Stimulated activated CD4-positive, alpha-beta T cell treated with anti-CD3 and anti-CD28 coated beads, Interleukin-4, amount 100 ng/mL, for 1 hour (primary cell): ENCODE results near the gene TEX22.

Experiments
- DNase-seq: peaks from one replicate; pipeline ENCODE4 v3.0.0-alpha.2; 2020

The TEX22 gene

DNA sequence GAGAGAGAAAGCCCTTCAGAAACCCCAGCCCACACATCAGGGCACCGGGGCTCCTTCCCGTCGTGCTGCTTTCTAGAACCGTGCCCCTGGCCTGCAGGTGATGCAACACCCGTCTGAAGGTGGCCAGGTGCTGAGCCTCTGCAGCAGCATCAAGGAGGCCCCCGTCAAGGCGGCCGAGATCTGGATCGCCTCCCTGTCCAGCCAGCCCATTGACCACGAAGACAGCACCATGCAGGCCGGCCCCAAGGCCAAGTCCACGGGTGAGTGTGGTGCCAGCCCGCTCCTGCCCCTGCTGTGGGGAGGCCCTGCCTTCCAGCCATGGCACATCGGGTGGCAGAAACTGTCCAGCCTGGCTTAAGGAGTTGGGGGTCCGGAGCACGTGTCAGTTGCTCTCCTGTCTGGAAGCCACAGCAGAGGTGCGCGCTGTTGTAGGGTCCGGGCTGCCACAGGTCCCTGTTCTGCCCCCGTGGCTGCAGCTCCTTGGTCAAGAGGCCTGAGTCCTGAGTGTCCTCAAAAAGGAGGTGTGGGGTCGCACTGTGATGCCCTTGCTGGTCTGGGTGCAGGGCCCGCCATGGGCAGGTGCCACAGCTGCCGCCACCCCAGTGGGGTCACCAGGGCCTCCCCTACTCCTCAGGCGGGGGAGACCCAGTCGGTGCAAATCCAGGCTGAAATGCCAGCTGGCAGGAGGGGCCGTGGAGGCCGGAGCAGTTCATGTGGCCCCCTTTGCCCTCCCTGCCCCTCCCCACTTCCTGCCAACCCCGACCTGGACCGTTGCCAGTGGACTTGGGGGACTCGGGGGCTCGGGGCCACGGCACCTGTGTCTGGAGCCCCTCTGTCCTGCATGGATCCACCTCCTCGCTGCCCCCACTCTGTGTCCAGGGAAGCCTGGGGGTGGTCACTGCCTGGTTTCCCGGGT is 31.0 kb upstream of the TEX22 start:
- no peak for DNase-seq

DNA sequence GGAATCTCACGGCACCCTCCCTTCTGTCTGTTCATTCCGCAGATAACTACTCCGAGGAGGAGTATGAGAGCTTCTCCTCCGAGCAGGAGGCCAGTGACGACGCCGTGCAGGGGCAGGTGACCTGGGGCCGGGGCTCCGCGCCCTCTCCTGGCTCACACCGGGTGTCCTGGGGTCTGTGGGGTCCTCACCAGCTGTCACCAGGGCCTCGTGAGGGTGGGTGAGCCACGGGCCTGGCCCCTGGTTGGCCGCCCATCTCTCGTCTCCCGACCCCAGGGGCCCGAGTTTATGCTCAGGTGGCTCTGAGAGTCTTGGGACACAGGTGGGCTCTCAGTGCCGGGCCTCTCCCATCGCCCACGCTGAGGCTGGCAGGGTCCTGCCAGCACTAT is 30.3 kb upstream of the TEX22 start:
- DNase-seq = no peak

DNA sequence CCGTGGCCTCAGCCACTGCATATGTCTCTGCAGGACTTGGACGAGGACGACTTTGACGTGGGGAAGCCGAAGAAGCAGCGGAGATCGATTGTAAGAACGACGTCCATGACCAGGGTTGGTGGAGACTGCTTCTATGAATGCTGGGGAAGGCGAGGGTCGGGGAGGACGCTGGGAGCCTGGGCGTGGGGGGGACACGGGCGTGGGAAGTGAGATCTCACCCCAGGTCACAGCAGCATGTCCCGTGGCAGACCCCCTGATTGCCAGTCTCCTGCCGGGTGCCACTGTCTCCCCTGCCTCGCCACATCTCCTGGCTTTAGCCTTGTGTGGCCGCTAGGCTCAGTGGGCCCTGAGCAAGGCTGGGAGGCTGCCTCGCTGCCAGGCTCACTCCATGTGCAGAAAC is 29.9 kb upstream of the TEX22 start:
- no peak for DNase-seq

DNA sequence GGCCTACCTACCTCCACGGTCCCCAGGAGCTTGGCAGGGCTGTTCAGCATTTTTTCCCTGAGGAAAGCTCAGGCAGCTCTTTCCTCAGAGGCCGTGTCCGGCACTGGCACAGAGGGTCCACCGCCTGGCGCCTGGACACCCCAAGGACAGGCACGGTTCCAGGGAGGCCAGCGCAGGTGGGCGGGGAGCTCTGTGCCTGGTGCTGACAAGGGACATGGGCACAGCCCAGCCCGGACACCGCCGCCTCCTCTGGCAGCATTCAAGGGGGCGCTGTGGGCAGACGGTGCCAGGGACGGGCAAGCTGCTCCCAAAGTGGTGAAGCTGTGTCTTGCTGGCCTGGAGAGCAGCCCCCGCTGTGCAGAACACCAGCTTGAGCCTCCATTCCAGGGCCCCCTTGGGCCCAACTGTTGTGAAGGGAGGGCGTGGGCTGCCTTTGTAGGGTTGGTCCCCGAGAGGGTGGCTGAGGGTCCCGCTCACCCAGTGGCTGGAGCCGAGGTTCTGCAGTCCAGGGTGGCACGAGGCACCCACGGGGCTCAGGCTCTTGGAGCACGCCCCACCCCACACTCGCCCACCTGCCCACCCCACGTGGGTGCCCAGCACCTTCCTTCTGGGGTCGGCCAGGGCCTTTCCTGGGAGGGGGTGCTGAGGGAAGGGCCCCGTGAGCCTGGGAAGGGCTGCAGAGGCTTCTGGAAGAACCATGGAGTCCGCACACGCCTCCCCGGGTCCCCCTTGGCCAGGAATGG is 29.3 kb upstream of the TEX22 start:
- no peak for DNase-seq

DNA sequence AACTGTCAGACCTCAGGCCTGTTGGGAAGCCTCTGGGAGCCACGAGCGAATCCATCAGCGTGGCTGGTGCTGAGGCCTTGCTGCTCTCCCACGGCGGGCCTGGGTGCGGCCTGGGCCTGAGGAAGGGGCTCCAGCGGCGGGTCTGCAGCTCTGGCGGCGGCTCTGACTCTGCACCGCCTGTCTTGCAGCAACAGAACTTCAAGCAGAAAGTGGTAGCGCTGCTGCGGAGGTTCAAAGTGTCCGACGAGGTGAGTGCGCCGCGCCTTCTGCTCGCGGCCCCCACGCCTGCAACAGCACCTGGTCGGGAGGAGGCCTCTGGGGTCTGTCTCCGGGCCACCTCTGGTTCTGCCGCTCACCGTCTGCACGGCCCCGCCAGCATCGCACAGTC is 28.7 kb upstream of the TEX22 start:
- DNase-seq = no peak

DNA sequence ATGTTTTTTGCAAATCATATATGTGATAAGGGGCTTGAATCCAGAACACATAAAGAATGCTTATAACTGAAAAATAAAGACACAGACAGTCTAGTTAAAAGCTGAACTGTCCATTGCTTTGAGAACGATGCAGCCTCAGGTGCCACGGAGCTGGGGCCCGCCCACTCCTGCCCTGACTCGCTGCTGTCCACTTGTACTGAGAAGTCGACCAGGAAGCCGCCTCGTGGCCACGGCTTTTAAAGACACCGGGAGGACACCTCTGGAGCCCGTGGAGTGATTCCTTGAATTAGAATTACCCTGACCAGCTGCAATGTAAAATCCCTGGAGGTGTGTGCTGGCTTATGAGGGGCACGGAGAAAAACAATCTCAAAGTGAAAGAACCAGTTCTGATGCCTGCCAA is 23.9 kb upstream of the TEX22 start:
- no peak for DNase-seq

DNA sequence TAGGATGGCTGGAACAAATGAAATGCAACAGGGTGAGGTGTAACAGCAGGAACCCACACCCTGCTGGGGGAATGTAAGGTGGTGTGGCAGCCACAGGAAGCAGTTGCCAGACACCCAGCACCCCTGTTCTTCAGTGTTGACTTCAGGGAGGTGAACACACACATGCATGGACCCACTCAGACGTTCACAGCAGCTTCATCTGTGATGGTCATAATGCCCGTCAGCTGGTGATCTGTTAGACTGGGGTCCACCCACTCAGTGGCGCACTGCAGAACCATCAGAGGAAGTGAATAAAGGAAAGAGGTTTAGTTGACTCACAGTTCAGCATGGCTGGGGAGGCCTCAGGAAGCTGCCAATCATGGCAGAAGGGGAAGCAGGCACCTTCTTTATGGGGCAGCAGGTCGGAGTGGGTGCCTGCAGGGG is 22.7 kb upstream of the TEX22 start:
- DNase-seq = peak; percentile 18

DNA sequence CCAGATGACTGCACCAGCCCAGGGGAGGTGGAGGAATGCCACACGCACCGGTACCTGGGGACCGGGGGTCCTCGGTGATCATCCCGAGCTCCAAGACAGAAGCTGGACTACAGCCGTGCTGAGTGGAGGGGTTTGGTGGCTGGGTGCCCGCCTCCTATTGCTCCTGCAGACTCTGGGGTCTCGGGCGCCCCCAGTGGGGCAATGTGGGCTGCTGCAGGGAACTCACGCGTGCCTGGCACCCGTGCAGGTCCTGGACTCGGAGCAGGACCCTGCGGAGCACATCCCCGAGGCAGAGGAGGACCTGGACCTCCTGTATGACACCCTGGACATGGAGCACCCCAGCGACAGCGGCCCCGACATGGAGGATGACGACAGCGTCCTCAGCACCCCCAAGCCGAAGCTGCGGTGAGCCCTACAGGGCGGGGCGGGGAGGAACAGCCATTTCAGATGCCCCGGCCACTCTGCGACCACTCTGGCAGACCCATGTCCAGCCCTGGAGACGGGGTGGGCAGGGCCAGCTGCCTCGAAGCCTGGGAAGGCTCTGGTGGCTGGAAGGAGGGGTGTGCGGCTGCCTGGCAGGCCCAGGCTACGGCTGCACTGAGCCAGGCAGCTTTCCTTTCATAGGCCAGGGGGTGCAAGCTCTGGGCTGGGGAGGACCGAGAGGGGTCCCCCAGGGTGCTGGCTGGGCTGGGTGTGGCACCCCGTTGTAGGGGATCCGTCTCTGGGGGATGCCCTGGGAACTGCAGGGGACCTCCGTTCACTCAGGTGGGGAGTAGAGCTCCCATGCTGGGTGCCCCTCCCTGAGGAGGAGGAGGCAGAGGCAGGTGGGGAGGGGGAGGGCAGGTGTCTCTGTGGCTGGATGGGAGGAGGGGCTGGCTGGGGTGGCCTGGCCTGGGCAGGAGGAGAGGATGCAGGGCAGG is 21.6 kb upstream of the TEX22 start:
- no peak for DNase-seq

DNA sequence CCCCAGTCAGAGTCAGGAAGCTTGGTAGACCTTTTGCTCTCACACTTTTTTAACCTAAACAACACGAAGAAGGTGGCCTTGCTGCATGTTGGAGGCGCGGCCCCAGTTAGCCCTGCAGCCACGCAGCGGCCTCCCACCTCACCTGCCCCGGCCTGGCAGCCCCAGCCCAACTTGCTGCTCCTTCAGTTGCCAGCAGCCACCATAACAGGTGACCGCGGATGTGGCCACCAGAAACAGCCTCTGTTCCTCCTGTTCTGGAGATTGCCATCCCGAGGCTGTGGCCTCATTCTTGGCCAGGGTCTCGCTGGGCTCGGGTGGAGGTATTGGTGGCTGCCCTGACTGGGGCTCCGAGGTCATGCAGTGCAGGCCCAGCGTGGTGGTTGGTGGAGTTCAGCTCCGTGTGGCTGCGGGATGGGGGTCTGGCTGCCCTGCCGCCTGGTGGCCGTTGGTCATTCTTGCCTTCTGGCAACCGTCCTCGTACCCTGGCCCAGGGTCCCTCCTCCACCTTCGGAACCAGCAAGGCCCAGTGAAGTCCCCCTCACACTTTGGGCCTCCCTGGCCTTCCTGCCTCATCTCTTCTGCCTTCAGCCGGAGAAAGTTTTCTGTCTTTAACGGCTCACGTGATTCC is 20.7 kb upstream of the TEX22 start:
- no peak for DNase-seq

DNA sequence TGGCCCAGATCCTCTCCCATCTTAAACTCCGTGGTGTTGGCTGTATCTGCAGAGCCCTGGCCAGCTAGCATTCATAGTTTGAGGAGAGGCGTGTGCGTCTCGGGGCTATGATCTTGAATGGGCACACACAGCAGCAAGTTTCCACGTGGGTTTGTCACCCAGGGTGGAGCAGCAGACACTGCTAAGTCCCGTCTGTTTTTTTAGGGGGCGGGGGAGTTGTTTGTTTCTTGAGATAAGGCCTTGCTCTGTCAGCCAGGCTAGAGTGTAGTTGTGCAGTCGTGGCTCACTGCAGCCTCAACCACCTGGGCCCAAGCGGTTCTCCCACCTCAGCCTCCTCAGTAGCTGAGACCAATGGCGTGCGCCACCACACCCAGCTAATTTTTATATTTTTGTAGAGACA is 20.1 kb upstream of the TEX22 start:
- no peak for DNase-seq

DNA sequence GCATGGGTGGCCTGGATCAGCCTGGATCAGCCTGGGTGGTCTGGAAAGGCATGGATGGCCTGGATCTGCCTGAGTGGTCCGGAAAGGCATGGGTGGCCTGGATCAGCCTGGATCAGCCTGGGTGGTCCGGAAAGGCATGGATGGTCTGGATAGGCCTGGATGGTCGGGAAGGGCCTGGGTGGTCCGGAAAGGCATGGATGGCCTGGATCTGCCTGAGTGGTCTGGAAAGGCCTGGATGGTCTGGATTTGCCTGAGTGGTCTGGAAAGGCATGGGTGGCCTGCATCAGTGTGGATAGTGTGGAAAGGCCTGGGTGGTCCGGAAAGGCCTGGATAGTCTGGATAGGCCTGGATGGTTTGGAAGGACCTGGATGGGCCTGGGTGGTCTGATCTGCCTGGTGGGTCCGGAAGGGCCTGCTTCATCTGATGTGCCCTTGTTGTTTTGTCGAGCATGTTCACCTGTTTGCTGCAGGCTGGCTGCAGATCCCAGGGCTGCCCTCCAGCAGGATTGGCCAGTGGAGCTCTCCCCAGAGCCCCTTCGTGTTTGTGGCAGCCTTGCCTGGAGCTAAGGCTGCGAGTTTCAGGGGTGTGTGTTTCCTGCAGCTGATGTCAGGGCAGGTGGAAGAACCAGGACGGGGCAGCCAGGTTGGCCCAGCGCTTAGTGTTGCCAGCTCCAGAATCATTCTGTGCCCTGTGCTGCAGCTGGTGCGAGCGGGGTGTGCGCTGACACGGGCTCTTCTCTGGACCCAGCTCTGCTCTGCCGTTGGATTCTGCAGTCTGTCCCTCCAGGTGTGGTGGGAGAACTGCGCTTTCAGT is 19.3 kb upstream of the TEX22 start:
- DNase-seq = no peak

DNA sequence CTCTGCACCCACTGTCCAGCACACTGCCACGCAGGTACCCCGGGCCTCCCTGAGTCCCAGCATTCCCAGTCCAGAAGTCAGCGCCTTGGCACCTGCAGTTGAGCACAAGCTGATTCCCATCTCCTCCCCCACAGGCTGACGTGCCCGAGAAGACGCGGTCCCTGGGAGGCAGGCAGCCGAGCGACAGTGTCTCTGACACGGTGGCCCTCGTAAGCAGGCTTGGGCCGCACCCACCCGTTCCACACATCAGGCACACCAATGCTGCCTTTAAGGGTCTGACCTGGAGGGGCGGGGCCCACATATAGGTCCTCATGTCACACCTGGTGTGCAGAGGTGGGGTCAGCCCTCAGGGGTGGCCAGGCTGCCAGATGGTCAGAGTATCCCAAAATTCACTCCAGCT is 18.4 kb upstream of the TEX22 start:
- DNase-seq = no peak

DNA sequence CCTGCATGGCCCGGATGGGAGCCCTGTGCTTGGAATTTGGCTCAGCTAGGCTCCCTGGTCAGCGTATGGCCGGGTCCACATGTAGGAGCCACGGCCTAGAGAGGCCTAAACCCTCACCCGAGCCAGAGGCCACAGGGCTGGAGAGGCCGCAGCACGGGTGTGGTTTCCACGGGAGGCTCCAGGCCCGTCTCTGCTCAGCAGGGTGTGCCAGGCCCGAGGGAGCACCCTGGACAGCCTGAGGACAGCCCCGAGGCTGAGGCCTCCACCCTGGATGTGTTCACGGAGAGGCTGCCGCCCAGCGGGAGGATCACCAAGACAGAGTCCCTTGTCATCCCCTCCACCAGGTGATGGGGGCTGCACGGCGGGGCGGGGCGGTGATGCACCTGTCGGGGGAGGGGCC is 17.6 kb upstream of the TEX22 start:
- no peak for DNase-seq

DNA sequence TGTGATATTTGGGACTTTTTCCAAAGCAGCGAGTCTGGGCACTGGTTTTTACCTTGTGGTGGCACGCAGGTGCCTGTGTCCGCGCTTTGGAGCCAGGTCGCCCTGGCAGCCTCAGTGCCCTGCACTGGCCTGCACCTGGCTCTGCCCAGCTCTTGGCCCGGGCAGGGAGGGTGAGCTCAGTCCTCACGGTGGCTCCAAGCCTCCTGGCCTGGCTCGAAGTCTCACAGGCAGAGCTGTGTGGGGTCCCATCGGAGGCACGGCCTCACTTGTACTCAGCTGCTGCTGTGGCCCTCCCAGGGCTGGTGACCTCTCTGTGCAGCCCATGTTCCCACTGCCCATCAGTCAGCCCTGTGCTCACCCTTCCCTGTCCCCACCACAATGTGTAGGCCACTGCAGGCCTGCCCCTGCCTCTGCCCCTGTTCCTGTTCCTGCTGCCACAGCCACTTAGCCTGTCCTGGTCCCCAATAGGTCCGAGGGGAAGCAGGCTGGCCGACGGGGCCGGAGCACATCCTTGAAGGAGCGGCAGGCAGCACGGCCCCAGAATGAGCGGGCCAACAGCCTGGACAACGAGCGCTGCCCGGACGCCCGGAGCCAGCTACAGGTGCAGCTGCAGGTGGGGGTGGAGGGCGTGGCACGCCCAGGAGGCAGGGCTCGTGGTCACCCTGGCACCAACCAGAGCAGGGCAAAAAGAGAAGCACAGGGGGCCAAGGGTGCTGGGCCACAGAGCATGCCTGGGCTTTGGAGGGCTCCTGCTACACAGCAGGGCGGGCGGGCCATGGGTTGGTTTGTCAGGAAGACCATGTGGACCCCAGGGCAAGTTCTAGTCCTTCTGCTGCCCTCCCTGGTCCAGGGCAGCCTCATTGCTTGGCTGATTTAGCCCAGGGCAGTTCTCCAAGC is 16.6 kb upstream of the TEX22 start:
- DNase-seq = no peak

DNA sequence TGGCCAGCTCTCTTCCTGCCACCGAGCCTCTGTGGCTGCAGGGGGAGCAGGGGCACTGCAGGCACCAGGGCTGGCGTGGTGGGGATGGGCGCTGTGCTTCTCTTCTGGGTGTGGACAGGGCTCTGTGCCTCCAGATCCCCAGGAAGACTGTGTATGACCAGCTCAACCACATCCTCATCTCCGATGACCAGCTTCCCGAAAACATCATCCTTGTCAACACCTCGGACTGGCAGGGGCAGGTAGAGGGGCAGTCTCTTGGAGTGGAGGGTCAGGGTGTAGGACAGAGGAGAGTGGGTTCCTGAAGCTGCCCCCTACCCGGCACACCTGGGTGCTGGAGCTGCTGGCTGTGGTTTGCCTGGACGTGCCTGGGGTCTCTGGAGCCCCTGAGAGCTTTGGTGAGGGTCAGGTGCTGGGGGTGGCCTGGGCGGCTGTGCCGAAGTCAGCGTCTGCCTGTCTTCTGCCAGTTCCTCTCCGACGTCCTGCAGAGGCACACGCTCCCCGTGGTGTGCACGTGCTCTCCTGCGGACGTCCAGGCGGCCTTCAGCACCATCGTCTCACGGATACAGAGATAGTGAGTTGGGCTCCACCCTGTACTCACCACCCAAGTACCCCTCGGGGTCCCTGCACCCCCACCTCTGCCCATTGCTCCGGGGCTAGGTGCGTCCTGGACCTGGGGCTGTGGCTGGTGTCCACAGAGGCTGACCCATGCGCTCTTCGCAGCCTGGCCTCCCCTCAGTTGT is 15.8 kb upstream of the TEX22 start:
- DNase-seq = no peak

DNA sequence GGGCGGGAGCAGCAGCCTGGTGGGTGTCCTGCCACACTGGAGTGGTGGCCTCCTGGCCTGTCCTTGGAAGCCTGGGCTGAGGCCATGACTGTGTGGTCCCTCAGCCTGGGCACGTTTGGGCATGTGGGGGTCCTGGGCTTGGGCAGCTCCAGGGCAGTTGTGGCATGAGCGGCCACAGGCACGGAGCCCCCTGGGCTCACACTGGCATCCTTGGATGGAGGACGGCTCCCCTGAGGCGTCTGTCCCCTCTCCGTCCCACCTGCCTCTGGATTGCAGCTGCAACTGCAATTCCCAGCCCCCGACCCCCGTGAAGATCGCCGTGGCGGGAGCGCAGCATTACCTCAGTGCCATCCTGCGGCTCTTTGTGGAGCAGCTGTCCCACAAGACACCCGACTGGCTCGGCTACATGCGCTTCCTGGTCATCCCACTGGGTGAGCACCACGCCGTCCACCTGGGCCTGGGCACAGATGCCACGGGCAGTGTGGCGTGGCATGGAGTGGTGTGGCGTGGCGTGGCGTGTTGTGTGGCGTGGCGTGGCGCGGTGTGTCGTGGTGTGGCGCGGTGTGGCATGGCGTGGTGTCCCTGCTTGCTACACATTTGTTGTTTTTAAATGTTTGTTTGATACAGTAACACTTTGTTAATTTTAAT is 15.1 kb upstream of the TEX22 start:
- DNase-seq = no peak

DNA sequence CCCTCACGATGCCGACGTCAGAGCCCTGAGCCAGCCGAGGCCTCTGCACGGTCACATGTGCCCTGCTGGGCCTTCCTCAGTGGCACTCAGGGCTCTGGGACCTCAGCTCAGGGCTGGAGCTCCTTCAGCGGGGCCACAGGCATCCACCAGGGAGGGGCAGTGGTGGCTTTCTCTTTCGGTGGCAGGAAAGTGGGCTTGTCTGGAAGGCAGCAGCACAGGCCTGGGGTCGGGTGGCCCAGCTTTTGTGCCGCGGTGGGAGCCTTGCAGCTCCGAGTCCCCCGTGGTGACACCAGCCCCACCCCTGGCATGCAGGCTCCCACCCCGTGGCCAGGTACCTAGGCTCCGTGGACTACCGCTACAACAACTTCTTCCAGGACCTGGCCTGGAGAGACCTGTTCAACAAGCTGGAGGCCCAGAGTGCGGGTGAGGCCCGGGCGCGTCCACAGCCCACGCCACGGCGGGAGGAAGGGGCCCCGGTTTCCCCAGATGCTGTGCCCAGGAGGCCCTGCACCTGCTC is 14.2 kb upstream of the TEX22 start:
- no peak for DNase-seq

DNA sequence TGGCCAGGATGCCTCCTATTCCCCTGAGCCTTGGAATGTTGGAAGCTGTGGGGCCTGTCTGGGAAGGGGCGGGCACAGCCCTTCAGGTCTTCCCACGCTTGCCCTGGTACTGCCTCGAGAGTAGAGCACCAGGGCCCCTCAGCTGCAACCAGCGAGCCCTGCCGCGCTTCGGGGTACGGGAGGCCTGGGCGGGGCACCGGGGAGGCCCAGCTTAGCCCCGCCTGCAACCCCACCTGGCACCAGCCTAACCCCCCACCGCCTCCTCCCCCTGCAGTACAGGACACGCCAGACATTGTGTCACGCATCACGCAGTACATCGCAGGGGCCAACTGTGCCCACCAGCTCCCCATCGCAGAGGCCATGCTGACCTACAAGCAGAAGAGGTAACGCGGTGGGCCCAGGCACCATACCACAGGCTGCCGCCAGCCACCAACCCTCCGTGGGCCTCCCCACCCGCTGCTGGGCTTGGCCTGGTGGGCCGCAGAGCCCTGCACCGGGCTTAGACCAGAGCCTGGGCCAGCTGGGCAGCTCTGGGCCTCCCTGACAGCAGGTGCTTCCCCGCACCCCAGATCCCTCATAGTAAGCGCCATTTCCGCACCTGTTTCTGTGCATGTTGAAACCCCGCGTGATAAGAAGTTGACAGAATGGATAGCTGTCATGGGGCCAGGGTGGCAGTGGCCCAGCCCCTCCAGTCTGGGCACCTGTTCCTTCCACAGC is 13.6 kb upstream of the TEX22 start:
- DNase-seq = no peak

DNA sequence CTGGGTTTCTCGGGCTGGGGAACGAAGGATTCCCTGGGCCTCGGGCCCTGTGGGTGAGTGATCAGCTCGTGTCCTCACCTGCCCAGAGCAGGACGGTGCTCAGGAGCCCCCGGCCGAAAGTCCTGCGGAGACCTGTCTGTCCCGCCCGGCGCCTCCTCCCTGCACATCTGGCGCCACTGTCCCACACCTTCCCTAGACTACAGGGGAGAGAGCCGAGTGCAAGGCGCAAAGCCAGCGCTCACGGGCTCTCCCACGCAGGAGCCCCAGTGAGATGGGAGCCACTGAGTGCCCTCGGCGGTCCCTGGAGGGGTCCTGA is 13.1 kb upstream of the TEX22 start:
- no peak for DNase-seq
